Upper lobe of right lung (tissue), 1 donor: ENCODE measurements around the gene DDHD1. TPM values are rescaled to one million over a fixed set of nuclear protein-coding genes. Genes with fewer than 3 reads are reported as not detected.
A peak's percentile ranks its signal among the peaks of the same experiment; 100 is the strongest.

ENCODE experiments used
- ATAC-seq: fragments of 200-7000 bp; cut with Tn5 transposase; one replicate; pipeline ENCODE4 v1.9.1; 2020; ENCODE audit warnings: mild to moderate bottlenecking, moderate library complexity
- DNase-seq: peaks from one replicate; pipeline ENCODE4 v3.0.0-alpha.2; 2020
- H3K27ac ChIP-seq: fragments of 200-600 bp; one replicate; pipeline ENCODE4 v1.8.0; 2022
- H3K27me3 ChIP-seq: fragments of 200-600 bp; one replicate; pipeline ENCODE4 v1.8.0; 2022; ENCODE audit warnings: mild to moderate bottlenecking
- H3K36me3 ChIP-seq: fragments of 200-600 bp; one replicate; pipeline ENCODE4 v1.8.0; 2022
- H3K4me1 ChIP-seq: fragments of 200-600 bp; one replicate; pipeline ENCODE4 v1.8.0; 2022
- H3K4me3 ChIP-seq: fragments of 200-600 bp; one replicate; pipeline ENCODE4 v1.8.0; 2022; ENCODE audit warnings: mild to moderate bottlenecking
- H3K9me3 ChIP-seq: fragments of 200-600 bp; one replicate; pipeline ENCODE4 v1.8.0; 2022
- CTCF ChIP-seq: fragments of 200-600 bp; IDR thresholded peaks from one replicate; pipeline ENCODE4 v1.8.0; 2022; ENCODE audit warnings: antibody characterized with exemption
- intact Hi-C: fragments of 100-400 bp; cut with DNase I; formaldehyde crosslinking; loops from one replicate; pipeline ENCODE4 v1.11.0; 2022
- total RNA-seq: library from RNA; stranded (reverse); fragmentation: NEBNext Ultra II Directional; extraction: Animal tissue kit (Norgen Biotek cat#: 25700); gene quantifications from one replicate; pipeline ENCODE4 v1.2.1, GENCODE V29; 2021
- donor health status: DM: no; HTN: yes; CAD: no; lungs with severe emphysema.

DDHD1 gene
- total RNA-seq, 1 donor from 2014 or later = 25.3 TPM

GRCh38 chr14:53011053-53011462 lies 142.1 kb downstream of the DDHD1 start:
- H3K4me1 ChIP-seq = no peaks in the 10 kb centered on the region
- H3K36me3 ChIP-seq = no peaks in the 10 kb centered on the region
- no peak overlapping the region for H3K4me3 ChIP-seq
- intact Hi-C loops = no loop called here
- peak; percentile 89 for ATAC-seq
- no peaks in the 10 kb centered on the region for H3K9me3 ChIP-seq
- no peaks in the 10 kb centered on the region for H3K27me3 ChIP-seq
- peak overlapping the region; percentile 44 for H3K27ac ChIP-seq
- no peak for TF ChIP-seq CTCF
- DNase-seq = no peak

- intact Hi-C loops = no loop called here
- no peaks in the 10 kb centered on the region for H3K4me1 ChIP-seq
- H3K36me3 ChIP-seq = no peaks in the 10 kb centered on the region
- no peak overlapping the region for H3K4me3 ChIP-seq
- no peaks in the 10 kb centered on the region for H3K9me3 ChIP-seq
- DNase-seq = no peak
- H3K27me3 ChIP-seq = no peaks in the 10 kb centered on the region
- TF ChIP-seq CTCF = no peak
- H3K27ac ChIP-seq = peak overlapping the region; percentile 44
- ATAC-seq = no peak
Measured at GRCh38 chr14:53010193-53011040, 142.7 kb downstream of the DDHD1 start.

GRCh38 chr14:53006931-53007562 lies 146.1 kb downstream of the DDHD1 start:
- no peaks in the 10 kb centered on the region for H3K4me1 ChIP-seq
- H3K36me3 ChIP-seq = no peaks in the 10 kb centered on the region
- no peak for ATAC-seq
- no peak overlapping the region for H3K4me3 ChIP-seq
- TF ChIP-seq CTCF = no peak
- H3K27ac ChIP-seq = no peak overlapping the region
- intact Hi-C loops = no loop called here
- DNase-seq = no peak
- no peaks in the 10 kb centered on the region for H3K9me3 ChIP-seq
- H3K27me3 ChIP-seq = no peaks in the 10 kb centered on the region

- ATAC-seq = no peak
- Histone ChIP-seq H3K4me3 (no peak overlapping the region), H3K27ac (no peak overlapping the region), H3K36me3 (no peaks in the 10 kb centered on the region), H3K4me1 (no peaks in the 10 kb centered on the region), H3K9me3 (no peaks in the 10 kb centered on the region), H3K27me3 (no peaks in the 10 kb centered on the region)
- DNase-seq = no peak
- TF ChIP-seq CTCF = no peak
- intact Hi-C loops = no loop called here
Measured at GRCh38 chr14:53004976-53005375, 148.1 kb downstream of the DDHD1 start.

- H3K4me1 ChIP-seq = no peaks in the 10 kb centered on the region
- TF ChIP-seq CTCF = no peak
- ATAC-seq = no peak
- intact Hi-C loops = no loop called here
- no peaks in the 10 kb centered on the region for H3K9me3 ChIP-seq
- H3K27me3 ChIP-seq = no peaks in the 10 kb centered on the region
- H3K4me3 ChIP-seq = no peak overlapping the region
- H3K36me3 ChIP-seq = no peaks in the 10 kb centered on the region
- no peak overlapping the region for H3K27ac ChIP-seq
- no peak for DNase-seq
Measured at GRCh38 chr14:53003776-53004175, 149.3 kb downstream of the DDHD1 start.
